Measurements from ENCODE around the gene EPAS1. TPM values are rescaled to one million over a fixed set of nuclear protein-coding genes. Genes with fewer than 3 reads are reported as not detected.

Gene EPAS1
- total and polyA plus RNA-seq, 7 donors, result 39.2 to 123 (median 80.4) TPM

DNA sequence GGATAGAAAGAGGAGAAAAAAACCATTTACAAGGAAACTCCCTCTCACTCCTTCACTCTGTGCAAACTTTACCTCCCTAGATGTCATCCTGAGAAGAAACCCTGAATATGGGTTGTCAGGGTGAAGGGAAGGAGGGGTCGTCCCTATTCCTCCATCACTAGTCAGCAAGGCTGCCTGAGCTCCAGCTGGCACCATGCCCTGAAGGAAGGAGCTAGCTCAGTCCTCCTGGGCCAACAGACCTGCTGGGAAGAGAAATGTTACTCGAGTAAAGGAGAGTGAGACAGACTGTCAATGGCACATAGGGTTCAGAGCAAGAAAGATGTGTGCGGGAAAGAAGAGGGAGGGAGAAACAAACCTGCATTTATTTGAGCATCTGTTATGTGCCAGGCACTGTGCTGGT, 18.3 kb upstream of the EPAS1 start:
- TF ChIP-seq, protein P1, sequence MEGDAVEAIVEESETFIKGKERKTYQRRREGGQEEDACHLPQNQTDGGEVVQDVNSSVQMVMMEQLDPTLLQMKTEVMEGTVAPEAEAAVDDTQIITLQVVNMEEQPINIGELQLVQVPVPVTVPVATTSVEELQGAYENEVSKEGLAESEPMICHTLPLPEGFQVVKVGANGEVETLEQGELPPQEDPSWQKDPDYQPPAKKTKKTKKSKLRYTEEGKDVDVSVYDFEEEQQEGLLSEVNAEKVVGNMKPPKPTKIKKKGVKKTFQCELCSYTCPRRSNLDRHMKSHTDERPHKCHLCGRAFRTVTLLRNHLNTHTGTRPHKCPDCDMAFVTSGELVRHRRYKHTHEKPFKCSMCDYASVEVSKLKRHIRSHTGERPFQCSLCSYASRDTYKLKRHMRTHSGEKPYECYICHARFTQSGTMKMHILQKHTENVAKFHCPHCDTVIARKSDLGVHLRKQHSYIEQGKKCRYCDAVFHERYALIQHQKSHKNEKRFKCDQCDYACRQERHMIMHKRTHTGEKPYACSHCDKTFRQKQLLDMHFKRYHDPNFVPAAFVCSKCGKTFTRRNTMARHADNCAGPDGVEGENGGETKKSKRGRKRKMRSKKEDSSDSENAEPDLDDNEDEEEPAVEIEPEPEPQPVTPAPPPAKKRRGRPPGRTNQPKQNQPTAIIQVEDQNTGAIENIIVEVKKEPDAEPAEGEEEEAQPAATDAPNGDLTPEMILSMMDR (IDR thresholded peaks at IDR 0.05), result no peak
- Histone ChIP-seq H3K36me3 (ENCODE audit: insufficient read depth in 1 of 2, low read depth in 1 of 2) (no peaks in the 10 kb centered on the region), H3K27me3 (ENCODE audit: insufficient read depth in 3 of 3, low read length in 2 of 3) (peaks cover 0 to under 1% (median 0%) of the 10 kb centered on the region in 3 donors), H3K27ac (no peak overlapping the region), H3K4me1 (peaks cover 5% of the 10 kb centered on the region), H3K9me3 (no peaks in the 10 kb centered on the region), H3K4me3 (no peak overlapping the region)
- intact Hi-C loops (cut with DNase I), result no loop called here
- no peak for DNase-seq
- no peak for ATAC-seq
- 53 to 56% (median 53%) methylated on average over 3 of the region's 3 CpGs for WGBS, 3 donors

DNA sequence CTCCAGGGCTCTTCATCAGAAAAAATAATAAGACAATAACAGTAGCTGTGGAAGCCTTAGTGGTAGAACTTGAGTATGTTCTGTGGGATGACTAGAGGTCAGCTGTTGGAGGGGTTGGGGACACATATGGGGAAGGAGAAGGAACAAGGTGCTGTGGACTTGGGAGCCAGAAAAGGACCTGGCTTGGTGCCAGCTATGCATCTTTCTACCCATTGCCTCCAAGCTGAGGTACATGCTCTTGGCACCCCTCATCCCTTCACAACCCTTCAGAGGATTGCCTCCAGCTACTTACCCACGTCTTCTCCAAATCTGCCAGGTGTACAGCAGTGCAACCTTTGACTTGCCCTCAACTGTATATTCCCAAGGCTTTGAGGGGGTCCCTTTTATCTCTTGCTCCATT, 15.3 kb upstream of the EPAS1 start:
- Histone ChIP-seq H3K4me1 (no peaks in the 10 kb centered on the region), H3K36me3 (ENCODE audit: insufficient read depth in 1 of 2, low read depth in 1 of 2) (no peaks in the 10 kb centered on the region), H3K27me3 (ENCODE audit: insufficient read depth in 3 of 3, low read length in 2 of 3) (peaks cover 0 to 3% (median 0%) of the 10 kb centered on the region in 3 donors), H3K27ac (no peak overlapping the region), H3K4me3 (no peak overlapping the region), H3K9me3 (no peaks in the 10 kb centered on the region)
- ATAC-seq (no peak), DNase-seq (no peak)
- TF ChIP-seq, protein P1 (IDR thresholded peaks at IDR 0.05), result no peak
- intact Hi-C loops (cut with DNase I), result no loop called here
- 87 to 95% (median 94%) methylated on average over 1 of the region's 1 CpG for WGBS, 3 donors

DNA sequence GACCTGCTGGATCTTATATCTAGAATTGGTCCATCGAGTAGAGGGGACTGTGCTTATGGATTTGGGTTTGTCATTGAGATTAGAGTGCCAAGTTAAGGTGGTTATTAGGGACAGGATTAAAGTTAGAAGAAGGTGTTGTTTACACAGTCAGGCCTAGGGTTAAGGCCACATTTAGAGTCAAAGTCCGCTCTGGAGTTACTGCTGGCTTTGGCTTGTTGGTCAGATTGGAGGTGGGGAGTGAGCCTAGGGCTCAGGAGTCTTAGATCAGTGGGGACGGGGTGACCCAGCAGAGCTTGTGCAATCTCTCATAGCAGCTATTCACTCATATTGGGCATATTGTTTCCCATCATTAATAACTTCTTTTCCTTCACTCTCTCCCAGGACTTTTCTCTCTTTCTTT, 13.5 kb upstream of the EPAS1 start:
- Histone ChIP-seq H3K27ac (no peak overlapping the region), H3K9me3 (no peaks in the 10 kb centered on the region), H3K27me3 (ENCODE audit: insufficient read depth in 3 of 3, low read length in 2 of 3) (peaks cover 0 to 3% (median 0%) of the 10 kb centered on the region in 3 donors), H3K4me1 (no peaks in the 10 kb centered on the region), H3K36me3 (ENCODE audit: insufficient read depth in 1 of 2, low read depth in 1 of 2) (no peaks in the 10 kb centered on the region), H3K4me3 (no peak overlapping the region)
- ATAC-seq (no peak), DNase-seq (no peak)
- intact Hi-C loops (cut with DNase I), result no loop called here
- TF ChIP-seq, protein P1 (IDR thresholded peaks at IDR 0.05), result no peak
- 80 to 92% (median 85%) methylated on average over 3 of the region's 3 CpGs for WGBS, 3 donors

DNA sequence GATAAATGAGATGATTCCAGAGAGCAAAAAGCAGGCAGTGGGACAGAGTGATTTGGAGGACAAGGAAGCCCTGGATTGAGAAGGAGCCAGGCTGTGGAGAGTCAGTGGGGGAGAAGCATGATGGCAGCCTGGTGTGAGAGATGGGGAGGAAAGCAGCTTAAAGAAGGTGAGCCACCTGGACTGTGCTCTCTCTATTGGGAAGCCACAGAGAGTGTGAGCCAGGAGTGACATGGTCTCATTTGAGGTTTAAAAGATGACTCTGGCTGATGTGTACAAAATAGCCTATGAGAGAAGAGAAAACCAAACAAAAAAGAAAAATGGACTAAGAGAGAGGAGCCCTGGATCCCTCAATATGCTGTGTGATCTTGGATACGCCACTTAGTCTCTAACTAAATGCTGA, 12.9 kb upstream of the EPAS1 start:
- Histone ChIP-seq H3K9me3 (no peaks in the 10 kb centered on the region), H3K27me3 (ENCODE audit: insufficient read depth in 3 of 3, low read length in 2 of 3) (peaks cover 0 to 3% (median 0%) of the 10 kb centered on the region in 3 donors), H3K27ac (no peak overlapping the region), H3K4me1 (no peaks in the 10 kb centered on the region), H3K36me3 (ENCODE audit: insufficient read depth in 1 of 2, low read depth in 1 of 2) (no peaks in the 10 kb centered on the region), H3K4me3 (no peak overlapping the region)
- TF ChIP-seq, protein P1 (IDR thresholded peaks at IDR 0.05), result no peak
- 94 to 100% (median 97%) methylated on average over 1 of the region's 1 CpG for WGBS, 3 donors
- DNase-seq (no peak), ATAC-seq (no peak)
- intact Hi-C loops (cut with DNase I), result no loop called here

DNA sequence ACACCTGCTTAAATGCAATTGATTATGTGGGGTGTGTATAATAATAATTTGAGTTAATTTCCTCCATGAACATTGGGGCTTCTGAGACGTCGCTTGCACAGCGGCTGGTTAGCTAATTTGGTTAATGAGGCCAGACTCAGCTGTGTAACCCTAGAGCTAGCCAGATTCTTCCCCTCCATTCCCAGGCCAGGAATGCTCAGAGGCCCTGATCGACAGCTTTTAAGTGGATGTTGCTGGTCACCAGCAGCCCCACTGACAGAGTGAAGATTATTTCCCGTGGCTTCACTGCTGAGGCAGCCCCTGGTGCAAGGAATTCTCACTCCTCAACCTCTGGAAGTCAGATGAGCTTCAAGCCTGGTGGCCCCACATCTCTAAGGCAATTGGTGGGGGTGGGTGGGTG, 12.4 kb upstream of the EPAS1 start:
- H3K9me3 ChIP-seq, result no peaks in the 10 kb centered on the region
- DNase-seq (no peak), ATAC-seq (no peak)
- H3K36me3 ChIP-seq (ENCODE audit: insufficient read depth in 1 of 2, low read depth in 1 of 2), result no peaks in the 10 kb centered on the region
- WGBS, 3 donors, result 41 to 51% (median 46%) methylated on average over 5 of the region's 5 CpGs
- intact Hi-C loops (cut with DNase I), result no loop called here
- H3K4me3 ChIP-seq, result no peak overlapping the region
- no peaks in the 10 kb centered on the region for H3K4me1 ChIP-seq
- TF ChIP-seq, protein P1 (IDR thresholded peaks at IDR 0.05), result no peak
- H3K27me3 ChIP-seq (ENCODE audit: insufficient read depth in 3 of 3, low read length in 2 of 3), result peaks cover 0 to 3% (median 0%) of the 10 kb centered on the region in 3 donors
- H3K27ac ChIP-seq, result no peak overlapping the region

All from psoas muscle (tissue), 8 donors.